IMR-90 (cell line): ENCODE results near the gene CHST1. TPM values are rescaled to one million over a fixed set of nuclear protein-coding genes. Genes with fewer than 3 reads are reported as not detected.

Experiments
- ATAC-seq: fragments of 200-7000 bp; cut with Tn5 transposase; 2 replicates; pipeline ENCODE4 v1.9.1; 2020; ENCODE audit warnings: low read depth, mild to moderate bottlenecking, moderate library complexity
- BruUV-seq: library from RNA; stranded (reverse); fragments of 400-500 nt; replicated peaks from 2 replicates; lab custom pipeline; 2021; lab: Mats Ljungman, UMichigan
- CTCF ChIA-PET: fragments of 300-600 bp; formaldehyde crosslinking; extraction: SDS; loops from one replicate; lab custom pipeline; 2021; ENCODE audit warnings: antibody characterized with exemption; lab: Yijun Ruan, JAX
- POLR2A ChIA-PET: fragments of 300-600 bp; sonication (Branson Sonifier 250); formaldehyde crosslinking; loops from one replicate; lab custom pipeline; 2022; ENCODE audit warnings: antibody characterized with exemption; ENCODE audit not compliant: unreplicated experiment; lab: Charles Lee
- DNase-seq: peaks from one replicate; pipeline ENCODE4 v3.0.0; 2013
- H2AFZ ChIP-seq: replicated peaks from 2 replicates; pipeline ENCODE3; 2013; ENCODE audit warnings: low read length, mild to moderate bottlenecking; ENCODE audit not compliant: poor library complexity
- H2AK5ac ChIP-seq: 2 replicates; pipeline ENCODE4 v1.6.1; 2013; ENCODE audit warnings: low read depth, low read length, inconsistent platforms
- H2AK9ac ChIP-seq: replicated peaks from 2 replicates; pipeline ENCODE3; 2013; ENCODE audit warnings: mild to moderate bottlenecking, low read depth, low read length, moderate library complexity; ENCODE audit not compliant: poor library complexity
- H2BK120ac ChIP-seq: 2 replicates; pipeline ENCODE4 v1.6.1; 2013; ENCODE audit warnings: low read depth, low read length, inconsistent platforms
- H2BK15ac ChIP-seq: 3 replicates; pipeline ENCODE4 v1.6.1; 2013; ENCODE audit warnings: low read depth, low read length, inconsistent platforms
- H2BK20ac ChIP-seq: 2 replicates; pipeline ENCODE4 v1.6.1; 2013; ENCODE audit warnings: low read depth, mild to moderate bottlenecking, inconsistent platforms, low read length, moderate library complexity
- H2BK5ac ChIP-seq: 2 replicates; pipeline ENCODE4 v1.6.1; 2013; ENCODE audit warnings: mild to moderate bottlenecking, low read depth, low read length, inconsistent platforms; ENCODE audit not compliant: poor library complexity, severe bottlenecking
- H3K14ac ChIP-seq: replicated peaks from 2 replicates; pipeline ENCODE4 v1.6.1; 2013; ENCODE audit warnings: low read depth, low read length, inconsistent platforms
- H3K18ac ChIP-seq: 2 replicates; pipeline ENCODE4 v1.6.1; 2013; ENCODE audit warnings: low read depth, low read length, control low read depth
- H3K23ac ChIP-seq: 2 replicates; pipeline ENCODE4 v1.6.1; 2013; ENCODE audit warnings: low read depth, low read length, inconsistent platforms
- H3K27ac ChIP-seq: 2 replicates; pipeline ENCODE4 v1.5.1; 2013; ENCODE audit warnings: mild to moderate bottlenecking, control low read depth, low read length; ENCODE audit not compliant: insufficient read depth
- H3K27me3 ChIP-seq: 2 replicates; pipeline ENCODE4 v1.6.1; 2013; ENCODE audit warnings: low read length; ENCODE audit not compliant: control insufficient read depth, insufficient read depth
- H3K36me3 ChIP-seq: 2 replicates; pipeline ENCODE4 v1.6.1; 2013; ENCODE audit warnings: low read length, mixed read lengths; ENCODE audit not compliant: control insufficient read depth, insufficient read depth
- H3K4ac ChIP-seq: 2 replicates; pipeline ENCODE4 v1.6.1; 2013; ENCODE audit warnings: low read depth, low read length, inconsistent platforms
- H3K4me1 ChIP-seq: 2 replicates; pipeline ENCODE4 v1.6.1; 2013; ENCODE audit warnings: low read length, mixed read lengths; ENCODE audit not compliant: control insufficient read depth, insufficient read depth
- H3K4me2 ChIP-seq: 2 replicates; pipeline ENCODE4 v1.6.1; 2013; ENCODE audit warnings: low read depth, mild to moderate bottlenecking, control low read depth, low read length, moderate library complexity
- H3K4me3 ChIP-seq: 2 replicates; pipeline ENCODE4 v1.5.1; 2013; ENCODE audit warnings: low read depth, mild to moderate bottlenecking, control low read depth, low read length, moderate library complexity; ENCODE audit not compliant: insufficient read depth
- H3K56ac ChIP-seq: 2 replicates; pipeline ENCODE4 v1.6.1; 2013; ENCODE audit warnings: low read length, inconsistent platforms; ENCODE audit not compliant: insufficient read depth; ENCODE audit errors: extremely low read depth
- H3K79me1 ChIP-seq, 2 experiments: 2 replicates each; pipeline ENCODE4 v1.6.1; 2013; ENCODE audit warnings: low read length in 2 of 2, inconsistent platforms in 1 of 2, low read depth in 1 of 2
- H3K9ac ChIP-seq: 2 replicates; pipeline ENCODE4 v1.6.1; 2013; ENCODE audit warnings: low read depth, low read length, control low read depth
- H3K9me1 ChIP-seq: 2 replicates; pipeline ENCODE4 v1.6.1; 2013; ENCODE audit warnings: low read length, inconsistent platforms; ENCODE audit not compliant: insufficient read depth
- H3K9me3 ChIP-seq: 2 replicates; pipeline ENCODE4 v1.6.1; 2013; ENCODE audit warnings: low read length; ENCODE audit not compliant: control insufficient read depth, insufficient read depth
- H4K20me1 ChIP-seq: 2 replicates; pipeline ENCODE4 v1.6.1; 2013; ENCODE audit warnings: low read length, inconsistent platforms; ENCODE audit not compliant: insufficient read depth
- H4K5ac ChIP-seq: 2 replicates; pipeline ENCODE4 v1.6.1; 2013; ENCODE audit warnings: mild to moderate bottlenecking, low read depth, low read length, control low read depth
- H4K8ac ChIP-seq, 2 experiments: 2 replicates each; pipeline ENCODE4 v1.6.1; 2013; ENCODE audit warnings: low read depth in 2 of 2, low read length in 2 of 2, control low read depth in 1 of 2, inconsistent platforms in 1 of 2
- H4K91ac ChIP-seq: 2 replicates; pipeline ENCODE4 v1.6.1; 2013; ENCODE audit warnings: low read depth, low read length, inconsistent platforms; ENCODE audit not compliant: insufficient read depth
- BHLHE40 ChIP-seq: fragments of 150-350 bp; IDR thresholded peaks from 2 replicates; pipeline ENCODE4 v1.6.1; 2016; ENCODE audit warnings: mild to moderate bottlenecking, low read depth, low read length
- CEBPB ChIP-seq: IDR thresholded peaks from 2 replicates; pipeline ENCODE4 v1.6.1; 2012; ENCODE audit warnings: low read depth, low read length, improper control_type of control experiment
- CHD1 ChIP-seq: IDR thresholded peaks from 2 replicates; pipeline ENCODE4 v1.6.1; 2012; ENCODE audit warnings: low read depth, low read length, improper control_type of control experiment
- FOS ChIP-seq: fragments of 150-350 bp; IDR thresholded peaks from 2 replicates; pipeline ENCODE4 v1.6.1; 2016; ENCODE audit warnings: low read depth, low read length
- MAFK ChIP-seq: IDR thresholded peaks from 2 replicates; pipeline ENCODE4 v1.6.1; 2012; ENCODE audit warnings: low read depth, low read length, improper control_type of control experiment
- MXI1 ChIP-seq: IDR thresholded peaks from 2 replicates; pipeline ENCODE4 v1.6.1; 2012; ENCODE audit warnings: low read depth, mild to moderate bottlenecking, low read length, moderate library complexity, borderline replicate concordance
- RAD21 ChIP-seq: IDR thresholded peaks from 2 replicates; pipeline ENCODE4 v1.6.1; 2012; ENCODE audit warnings: low read length, improper control_type of control experiment
- RCOR1 ChIP-seq: IDR thresholded peaks from 2 replicates; pipeline ENCODE4 v1.6.1; 2012; ENCODE audit warnings: mild to moderate bottlenecking, low read length, improper control_type of control experiment; ENCODE audit not compliant: insufficient replicate concordance
- RFX5 ChIP-seq: IDR thresholded peaks from 2 replicates; pipeline ENCODE4 v1.8.0; 2012; ENCODE audit warnings: low read depth, mild to moderate bottlenecking, low read length, moderate library complexity
- SMC3 ChIP-seq: fragments of 150-350 bp; IDR thresholded peaks from 2 replicates; pipeline ENCODE4 v1.6.1; 2016; ENCODE audit warnings: low read depth, mild to moderate bottlenecking, antibody characterized with exemption, low read length, moderate library complexity
- WGBS, 2 experiments: methylation state at CpG; one replicate each; pipeline versions ENCODE4 v1.1.5 to v1.1.7; 2013; ENCODE audit warnings: missing lambda C conversion rate in 2 of 2; ENCODE audit not compliant: insufficient read length in 1 of 2; ENCODE audit errors: extremely low coverage in 2 of 2; 5-methylcytosine and 5-hydroxymethylcytosine counted together
- dilution Hi-C: fragments of 300-500 bp; cut with HindIII; formaldehyde crosslinking; loops from one replicate; pipeline ENCODE4 v1.14.3; 2018; ENCODE audit warnings: low sequenced_read_pairs; ENCODE audit not compliant: unreplicated experiment
- in situ Hi-C: fragments of 300-500 bp; cut with MboI; formaldehyde crosslinking; loops from 3 replicates; pipeline ENCODE4 v1.14.3; 2019; ENCODE audit warnings: low sequenced_read_pairs, inconsistent platforms, mixed read lengths
- intact Hi-C: fragments of 100-400 bp; cut with micrococcal nuclease; formaldehyde crosslinking; loops from 2 replicates; pipeline ENCODE4 v1.10.0; 2022
- polyA plus RNA-seq, 3 experiments: library from polyadenylated mRNA; depleted of rRNA; stranded (reverse); fragments of >200 nt; gene quantifications; 2 replicates each; pipeline ENCODE4 v1.2.3, GENCODE V29; 2012; ENCODE audit warnings: low replicate concordance in 1 of 3
- total RNA-seq: library from RNA; depleted of rRNA; stranded (reverse); fragments of >200 nt; gene quantifications from 2 replicates; pipeline ENCODE4 v1.2.3, GENCODE V29; 2012
- TF ChIP-seq, protein P1 (sequence below): fragments of 150-350 bp; IDR thresholded peaks from 2 replicates; pipeline ENCODE4 v1.6.1; 2016; ENCODE audit warnings: low read depth, mild to moderate bottlenecking, low read length, moderate library complexity, borderline replicate concordance
- TF ChIP-seq, protein P2 (sequence below): conservative IDR thresholded peaks from 2 replicates; pipeline ENCODE4 v1.5.1; 2012; ENCODE audit warnings: mild to moderate bottlenecking, low read depth, low read length, improper control_type of control experiment

CHST1 gene
- total and polyA plus RNA-seq, 2 of the 4 experiments (the other 2 are of a cell fraction), result 0.21 TPM; not detected in 1

DNA sequence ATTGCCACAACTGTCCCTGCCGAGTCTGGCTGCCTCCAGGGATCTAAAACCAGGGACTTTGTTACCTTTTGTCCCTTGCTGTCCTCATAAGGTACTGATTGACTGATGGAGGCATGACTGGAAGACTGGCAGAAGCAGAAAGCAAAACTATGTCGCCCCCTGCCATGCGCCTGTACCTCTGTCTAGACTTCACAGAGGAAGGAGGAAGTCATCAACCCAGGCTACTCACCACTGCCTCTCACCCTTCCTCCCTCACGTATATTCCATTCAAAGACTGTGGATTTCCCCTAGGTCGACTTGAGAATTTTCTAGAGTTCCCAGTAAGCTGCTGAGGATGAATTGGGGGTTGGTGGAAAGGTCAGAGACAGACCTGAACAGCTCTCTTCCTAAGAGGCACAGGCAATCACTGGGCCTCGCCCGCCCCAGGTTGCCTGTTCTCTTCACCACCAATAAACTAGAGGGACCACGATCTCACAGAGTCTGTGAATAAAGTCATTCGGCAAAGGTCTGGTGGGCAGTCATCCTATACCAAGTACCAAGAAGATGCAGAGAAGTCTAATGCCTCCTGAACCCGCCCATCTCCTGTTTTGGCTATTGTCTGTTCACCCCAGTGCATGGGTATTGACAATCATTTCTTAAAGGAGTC is 27.5 kb upstream of the CHST1 start:
- no peak overlapping the region for H3K14ac ChIP-seq

More for the DNA sequence above, 27.5 kb upstream of the CHST1 start:
- no peak overlapping the region for H2BK15ac ChIP-seq
- H2BK5ac ChIP-seq, result no peak overlapping the region
- no peak overlapping the region for H2BK20ac ChIP-seq
- no peaks in the 10 kb centered on the region for H3K4me1 ChIP-seq
- no peaks in the 10 kb centered on the region for H3K9me3 ChIP-seq
- no peak overlapping the region for H3K4me3 ChIP-seq
- H3K27ac ChIP-seq, result no peak overlapping the region
- intact Hi-C loops, result no loop called here
- H4K20me1 ChIP-seq, result no peaks in the 10 kb centered on the region
- ChIA-PET POLR2A (no interaction called here), CTCF (no interaction called here)
- no peak overlapping the region for H3K9ac ChIP-seq
- BruUV-seq, result no TSS peak
- no peak overlapping the region for H2AFZ ChIP-seq
- H2BK120ac ChIP-seq, result no peak overlapping the region
- TF ChIP-seq MXI1 (no peak), BHLHE40 (no peak), CHD1 (no peak), RCOR1 (no peak), RAD21 (no peak), CEBPB (no peak), FOS (no peak), SMC3 (no peak), MAFK (no peak), RFX5 (no peak)
- TF ChIP-seq, protein P1, sequence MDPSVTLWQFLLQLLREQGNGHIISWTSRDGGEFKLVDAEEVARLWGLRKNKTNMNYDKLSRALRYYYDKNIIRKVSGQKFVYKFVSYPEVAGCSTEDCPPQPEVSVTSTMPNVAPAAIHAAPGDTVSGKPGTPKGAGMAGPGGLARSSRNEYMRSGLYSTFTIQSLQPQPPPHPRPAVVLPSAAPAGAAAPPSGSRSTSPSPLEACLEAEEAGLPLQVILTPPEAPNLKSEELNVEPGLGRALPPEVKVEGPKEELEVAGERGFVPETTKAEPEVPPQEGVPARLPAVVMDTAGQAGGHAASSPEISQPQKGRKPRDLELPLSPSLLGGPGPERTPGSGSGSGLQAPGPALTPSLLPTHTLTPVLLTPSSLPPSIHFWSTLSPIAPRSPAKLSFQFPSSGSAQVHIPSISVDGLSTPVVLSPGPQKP, result no peak
- TF ChIP-seq, protein P2, sequence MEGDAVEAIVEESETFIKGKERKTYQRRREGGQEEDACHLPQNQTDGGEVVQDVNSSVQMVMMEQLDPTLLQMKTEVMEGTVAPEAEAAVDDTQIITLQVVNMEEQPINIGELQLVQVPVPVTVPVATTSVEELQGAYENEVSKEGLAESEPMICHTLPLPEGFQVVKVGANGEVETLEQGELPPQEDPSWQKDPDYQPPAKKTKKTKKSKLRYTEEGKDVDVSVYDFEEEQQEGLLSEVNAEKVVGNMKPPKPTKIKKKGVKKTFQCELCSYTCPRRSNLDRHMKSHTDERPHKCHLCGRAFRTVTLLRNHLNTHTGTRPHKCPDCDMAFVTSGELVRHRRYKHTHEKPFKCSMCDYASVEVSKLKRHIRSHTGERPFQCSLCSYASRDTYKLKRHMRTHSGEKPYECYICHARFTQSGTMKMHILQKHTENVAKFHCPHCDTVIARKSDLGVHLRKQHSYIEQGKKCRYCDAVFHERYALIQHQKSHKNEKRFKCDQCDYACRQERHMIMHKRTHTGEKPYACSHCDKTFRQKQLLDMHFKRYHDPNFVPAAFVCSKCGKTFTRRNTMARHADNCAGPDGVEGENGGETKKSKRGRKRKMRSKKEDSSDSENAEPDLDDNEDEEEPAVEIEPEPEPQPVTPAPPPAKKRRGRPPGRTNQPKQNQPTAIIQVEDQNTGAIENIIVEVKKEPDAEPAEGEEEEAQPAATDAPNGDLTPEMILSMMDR, result no peak
- peaks cover 13% of the 10 kb centered on the region for H3K27me3 ChIP-seq
- no peak overlapping the region for H3K18ac ChIP-seq
- no peak overlapping the region for H4K8ac ChIP-seq
- ATAC-seq (no peak), DNase-seq (no peak)
- H3K4ac ChIP-seq, result no peak overlapping the region
- no peaks in the 10 kb centered on the region for H3K36me3 ChIP-seq
- 83% methylated on average over 1 of the region's 10 CpGs; no CpG with 5 or more reads in 1 of the 2 experiments for WGBS, 2 experiments
- no peak overlapping the region for H2AK9ac ChIP-seq
- no peak overlapping the region for H2AK5ac ChIP-seq
- H3K23ac ChIP-seq, result no peak overlapping the region
- H3K56ac ChIP-seq, result no peak overlapping the region
- H3K4me2 ChIP-seq, result no peak overlapping the region
- no peak overlapping the region for H4K5ac ChIP-seq
- dilution Hi-C loops, result no loop called here
- in situ Hi-C loops, result no loop called here
- no peaks in the 10 kb centered on the region for H3K9me1 ChIP-seq
- no peaks in the 10 kb centered on the region for H3K79me1 ChIP-seq
- no peak overlapping the region for H4K91ac ChIP-seq
